ENCODE data around the gene CLCN7.

GRCh38 chr16:1458336-1458976 is 16.4 kb downstream of the CLCN7 start:
- TF ChIP-seq, protein P1, sequence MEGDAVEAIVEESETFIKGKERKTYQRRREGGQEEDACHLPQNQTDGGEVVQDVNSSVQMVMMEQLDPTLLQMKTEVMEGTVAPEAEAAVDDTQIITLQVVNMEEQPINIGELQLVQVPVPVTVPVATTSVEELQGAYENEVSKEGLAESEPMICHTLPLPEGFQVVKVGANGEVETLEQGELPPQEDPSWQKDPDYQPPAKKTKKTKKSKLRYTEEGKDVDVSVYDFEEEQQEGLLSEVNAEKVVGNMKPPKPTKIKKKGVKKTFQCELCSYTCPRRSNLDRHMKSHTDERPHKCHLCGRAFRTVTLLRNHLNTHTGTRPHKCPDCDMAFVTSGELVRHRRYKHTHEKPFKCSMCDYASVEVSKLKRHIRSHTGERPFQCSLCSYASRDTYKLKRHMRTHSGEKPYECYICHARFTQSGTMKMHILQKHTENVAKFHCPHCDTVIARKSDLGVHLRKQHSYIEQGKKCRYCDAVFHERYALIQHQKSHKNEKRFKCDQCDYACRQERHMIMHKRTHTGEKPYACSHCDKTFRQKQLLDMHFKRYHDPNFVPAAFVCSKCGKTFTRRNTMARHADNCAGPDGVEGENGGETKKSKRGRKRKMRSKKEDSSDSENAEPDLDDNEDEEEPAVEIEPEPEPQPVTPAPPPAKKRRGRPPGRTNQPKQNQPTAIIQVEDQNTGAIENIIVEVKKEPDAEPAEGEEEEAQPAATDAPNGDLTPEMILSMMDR (conservative IDR thresholded peaks at IDR 0.05; ENCODE audit: low read depth, low read length), result no peak
- TF ChIP-seq EZH2 (IDR thresholded peaks at IDR 0.05; ENCODE audit: low read length, unreplicated experiment), result no peak
- no peak for TF ChIP-seq EZH2phosphoT487 (IDR thresholded peaks at IDR 0.05; ENCODE audit: borderline replicate concordance, low read length)

Data from PC-3 (cell line).